K562 (cell line): Measurements from ENCODE around the gene EPS8. TPM values are rescaled to one million over a fixed set of nuclear protein-coding genes. Genes with fewer than 3 reads are reported as not detected.
A peak's percentile ranks its signal among the peaks of the same experiment; 100 is the strongest.

Experiments
- JUN ChIP-seq, 2 experiments: sonication (generic) in 1 of 2; formaldehyde crosslinking in 1 of 2; IDR thresholded peaks; 2 replicates each; pipeline versions ENCODE4 v1.6.1 to v1.8.0; 2012 to 2022; ENCODE audit warnings: borderline replicate concordance in 2 of 2, mild to moderate bottlenecking in 2 of 2, improper control_type of control experiment in 1 of 2, low read depth in 1 of 2, low read length in 1 of 2, missing genetic modification reagents in 1 of 2
- NFYB ChIP-seq: IDR thresholded peaks from 2 replicates; pipeline ENCODE4 v1.6.1; 2011; ENCODE audit warnings: mild to moderate bottlenecking, moderate library complexity; ENCODE audit not compliant: insufficient read length; ENCODE audit errors: extremely low read depth
- NKRF ChIP-seq: fragments of 450-650 bp; IDR thresholded peaks from 2 replicates; pipeline ENCODE4 v1.6.1; 2016; ENCODE audit warnings: borderline replicate concordance
- STAT6 ChIP-seq: sonication (generic); formaldehyde crosslinking; IDR thresholded peaks from 2 replicates; pipeline ENCODE4 v1.8.1; 2023; ENCODE audit warnings: mild to moderate bottlenecking, missing genetic modification reagents
- TCF3 ChIP-seq: sonication (generic); formaldehyde crosslinking; IDR thresholded peaks from 2 replicates; pipeline ENCODE4 v1.4.0; 2020; ENCODE audit warnings: mild to moderate bottlenecking, missing genetic modification reagents
- ZFP91 ChIP-seq: sonication (generic); formaldehyde crosslinking; IDR thresholded peaks from 2 replicates; pipeline ENCODE4 v1.8.0; 2022; ENCODE audit warnings: mild to moderate bottlenecking, missing genetic modification reagents
- polyA plus RNA-seq, 8 experiments: library from polyadenylated mRNA; depleted of rRNA in 4 of 8; stranded (reverse) in 5 of 8; unstranded in 3 of 8; fragments of >200 nt; fragmentation: Nextera tagmentation in 2 of 8; fragmentation: Illumina TruSeq in 1 of 8; extraction: Ambion mirVana in 2 of 8; extraction: Trizol in 1 of 8; gene quantifications; 2 replicates each; pipeline versions ENCODE4 v1.2.1 to v1.2.3, GENCODE V29; 2011 to 2014; ENCODE audit warnings: inconsistent platforms in 1 of 8, missing spikeins in 1 of 8
- total RNA-seq, 7 experiments: library from RNA; depleted of rRNA in 6 of 7; stranded (reverse); fragments of >200 nt in 6 of 7; fragmentation: Illumina TruSeq in 2 of 7; extraction: Trizol in 2 of 7; gene quantifications; 2 replicates each; pipeline versions ENCODE4 v1.2.1 to v1.2.3, GENCODE V29; 2011 to 2021; ENCODE audit warnings: low replicate concordance in 1 of 7

The EPS8 gene
- total and polyA plus RNA-seq, 9 of the 15 experiments (the other 6 are each of a cell fraction or from before 2014, with no cell fraction given): 0.10 to 1.9 (median 0.33) TPM

GRCh38 chr12:15688202-15688736 is 100.9 kb downstream of the EPS8 start (continued):
- TF ChIP-seq STAT6 (CRISPR knock-in tag) (no peak), NKRF (no peak), TCF3 (CRISPR knock-in tag) (no peak), NFYB (no peak), ZFP91 (CRISPR knock-in tag) (peak; percentile 89), JUN (IDR thresholded peaks at IDR 0.05; ENCODE audit: borderline replicate concordance, low read depth, low read length) (no peak), JUN (CRISPR knock-in tag; IDR thresholded peaks at IDR 0.05; ENCODE audit: borderline replicate concordance) (no peak)
